ENCODE data around the gene SESN2. TPM values are rescaled to one million over a fixed set of nuclear protein-coding genes. Genes with fewer than 3 reads are reported as not detected.

Gene SESN2
- total and polyA plus RNA-seq, 7 donors = 4.9 to 36.5 (median 6.3) TPM

DNA sequence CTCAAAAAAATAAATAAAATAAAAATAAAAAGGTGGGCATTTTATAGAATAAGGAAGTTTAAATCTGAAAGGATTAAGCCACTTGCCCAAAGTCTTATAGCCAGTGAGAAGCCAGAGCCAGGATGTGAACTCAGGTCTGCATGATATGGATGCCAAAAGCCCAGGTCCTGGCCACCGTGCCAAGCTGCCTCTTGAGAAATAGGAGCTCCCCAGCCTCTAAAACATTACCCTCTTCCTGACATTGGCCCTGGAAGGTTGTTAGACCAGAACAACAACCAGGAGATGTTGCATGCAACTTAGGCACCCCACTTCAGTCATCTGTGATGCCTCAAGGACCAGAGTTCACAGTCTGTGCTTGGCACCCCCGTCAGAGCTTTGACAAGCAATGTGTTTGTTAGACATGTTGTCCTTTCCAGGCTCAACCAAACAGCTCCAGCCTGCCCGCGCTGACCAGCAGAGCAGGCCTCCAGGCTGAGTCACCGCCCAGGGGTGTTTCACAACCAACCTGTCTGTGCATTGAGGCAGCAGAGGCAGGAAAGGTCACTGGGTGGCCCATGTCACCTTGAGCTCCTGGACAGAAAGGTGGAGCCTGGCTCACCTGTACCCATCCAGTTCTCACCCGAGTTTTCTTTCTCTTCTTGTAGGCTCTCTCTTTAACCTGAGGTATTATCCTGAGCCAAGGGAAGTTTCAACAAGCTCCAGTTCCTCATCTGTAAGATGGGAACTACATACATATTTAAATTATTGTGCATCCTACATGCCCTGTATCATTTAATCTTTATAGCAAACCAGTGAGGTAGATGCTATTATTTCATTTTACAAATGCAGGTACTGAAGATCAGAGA is 54.6 kb downstream of the SESN2 start:
- intact Hi-C loops (cut with DNase I) = no loop called here
- no peaks in the 10 kb centered on the region for H3K4me1 ChIP-seq
- H3K4me3 ChIP-seq = no peak overlapping the region
- peaks cover 0 to 5% (median 0%) of the 10 kb centered on the region in 3 donors for H3K27me3 ChIP-seq
- no peak for DNase-seq
- H3K36me3 ChIP-seq = no peaks in the 10 kb centered on the region
- no peak overlapping the region for H3K27ac ChIP-seq
- 79 to 81% methylated on average over 6 of the region's 6 CpGs for WGBS, 2 donors
- TF ChIP-seq, protein P1, sequence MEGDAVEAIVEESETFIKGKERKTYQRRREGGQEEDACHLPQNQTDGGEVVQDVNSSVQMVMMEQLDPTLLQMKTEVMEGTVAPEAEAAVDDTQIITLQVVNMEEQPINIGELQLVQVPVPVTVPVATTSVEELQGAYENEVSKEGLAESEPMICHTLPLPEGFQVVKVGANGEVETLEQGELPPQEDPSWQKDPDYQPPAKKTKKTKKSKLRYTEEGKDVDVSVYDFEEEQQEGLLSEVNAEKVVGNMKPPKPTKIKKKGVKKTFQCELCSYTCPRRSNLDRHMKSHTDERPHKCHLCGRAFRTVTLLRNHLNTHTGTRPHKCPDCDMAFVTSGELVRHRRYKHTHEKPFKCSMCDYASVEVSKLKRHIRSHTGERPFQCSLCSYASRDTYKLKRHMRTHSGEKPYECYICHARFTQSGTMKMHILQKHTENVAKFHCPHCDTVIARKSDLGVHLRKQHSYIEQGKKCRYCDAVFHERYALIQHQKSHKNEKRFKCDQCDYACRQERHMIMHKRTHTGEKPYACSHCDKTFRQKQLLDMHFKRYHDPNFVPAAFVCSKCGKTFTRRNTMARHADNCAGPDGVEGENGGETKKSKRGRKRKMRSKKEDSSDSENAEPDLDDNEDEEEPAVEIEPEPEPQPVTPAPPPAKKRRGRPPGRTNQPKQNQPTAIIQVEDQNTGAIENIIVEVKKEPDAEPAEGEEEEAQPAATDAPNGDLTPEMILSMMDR (IDR thresholded peaks at IDR 0.05) = no peak
- TF ChIP-seq EP300 (IDR thresholded peaks at IDR 0.05) (no peak), POLR2A (IDR thresholded peaks at IDR 0.05) (no peak), POLR2AphosphoS5 (IDR thresholded peaks at IDR 0.05) (no peak)
- H3K9me3 ChIP-seq = no peaks in the 10 kb centered on the region

DNA sequence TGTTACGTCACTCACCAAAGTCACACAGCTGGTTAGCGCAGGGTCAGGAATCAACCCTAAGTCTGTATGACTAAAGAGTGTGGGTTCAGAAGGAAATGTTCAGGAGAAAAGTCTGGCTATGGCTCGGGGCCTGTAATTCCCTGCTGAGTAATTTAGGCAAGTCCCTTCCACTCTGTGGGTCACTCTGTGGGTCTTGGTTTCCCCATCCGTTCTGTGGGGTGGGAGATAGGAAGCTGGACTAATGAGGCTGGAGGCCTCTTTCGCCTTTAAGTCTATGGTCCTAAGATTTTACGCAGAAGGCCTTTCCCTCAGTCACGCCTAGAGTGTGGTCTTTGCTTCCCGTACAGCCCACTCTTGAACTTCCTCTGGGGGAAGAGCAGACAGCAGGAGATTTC is 55.2 kb downstream of the SESN2 start:
- peaks cover 0 to 5% (median 0%) of the 10 kb centered on the region in 3 donors for H3K27me3 ChIP-seq
- H3K4me1 ChIP-seq = no peaks in the 10 kb centered on the region
- no peaks in the 10 kb centered on the region for H3K9me3 ChIP-seq
- no peaks in the 10 kb centered on the region for H3K36me3 ChIP-seq
- intact Hi-C loops (cut with DNase I) = no loop called here
- TF ChIP-seq POLR2AphosphoS5 (IDR thresholded peaks at IDR 0.05) (no peak), EP300 (IDR thresholded peaks at IDR 0.05) (no peak), POLR2A (IDR thresholded peaks at IDR 0.05) (no peak)
- TF ChIP-seq, protein P1 (IDR thresholded peaks at IDR 0.05) = no peak
- no peak overlapping the region for H3K27ac ChIP-seq
- WGBS, 2 donors = 79 to 87% methylated on average over 8 of the region's 8 CpGs
- no peak overlapping the region for H3K4me3 ChIP-seq
- DNase-seq = no peak

GRCh38 chr1:28317014-28317413 is 57.7 kb downstream of the SESN2 start:
- 64 to 84% methylated on average over 7 of the region's 7 CpGs for WGBS, 2 donors
- Histone ChIP-seq H3K27ac (no peak overlapping the region), H3K4me1 (no peaks in the 10 kb centered on the region), H3K9me3 (no peaks in the 10 kb centered on the region), H3K36me3 (no peaks in the 10 kb centered on the region), H3K4me3 (no peak overlapping the region), H3K27me3 (peaks cover 0 to 5% (median 0%) of the 10 kb centered on the region in 3 donors)
- DNase-seq = no peak
- TF ChIP-seq, protein P1 (IDR thresholded peaks at IDR 0.05) = no peak
- no peak for TF ChIP-seq POLR2AphosphoS5 (IDR thresholded peaks at IDR 0.05)
- no peak for TF ChIP-seq POLR2A (IDR thresholded peaks at IDR 0.05)
- no peak for TF ChIP-seq EP300 (IDR thresholded peaks at IDR 0.05)
- intact Hi-C loops (cut with DNase I) = no loop called here

- H3K4me1 ChIP-seq = no peaks in the 10 kb centered on the region
- no peaks in the 10 kb centered on the region for H3K36me3 ChIP-seq
- DNase-seq = no peak
- TF ChIP-seq EP300 (IDR thresholded peaks at IDR 0.05) = no peak
- TF ChIP-seq, protein P1 (IDR thresholded peaks at IDR 0.05) = no peak
- no peak overlapping the region for H3K4me3 ChIP-seq
- WGBS, 2 donors = 15 to 69% methylated on average over 3 of the region's 3 CpGs
- no peak overlapping the region for H3K27ac ChIP-seq
- H3K27me3 ChIP-seq = peaks cover 0 to 5% (median 0%) of the 10 kb centered on the region in 3 donors
- no peaks in the 10 kb centered on the region for H3K9me3 ChIP-seq
- intact Hi-C loops (cut with DNase I) = loop anchor here (5.0 kb wide), 1 partner anchor 55 kb away; no protein-coding TSS in a partner anchor
These were observed 62.9 kb downstream of the SESN2 start for GRCh38 chr1:28322194-28322593.

All from sigmoid colon (tissue), 7 donors.